Stimulated activated CD8-positive, alpha-beta memory T cell treated with anti-CD3 and anti-CD28 coated beads, Interleukin-4, amount 100 ng/mL, for 24 hours (primary cell): ENCODE results near the gene P2RX2.
A peak's percentile ranks its signal among the peaks of the same experiment; 100 is the strongest.
"Not testable (repeated sequence)": the region's sequence is repeated elsewhere in the genome, so short reads cannot be mapped to it uniquely, and the experiment has no call there.

ENCODE experiments used
- DNase-seq: peaks from one replicate; pipeline ENCODE4 v3.0.0-alpha.2; 2020; ENCODE audit warnings: low read depth

Gene P2RX2

DNA sequence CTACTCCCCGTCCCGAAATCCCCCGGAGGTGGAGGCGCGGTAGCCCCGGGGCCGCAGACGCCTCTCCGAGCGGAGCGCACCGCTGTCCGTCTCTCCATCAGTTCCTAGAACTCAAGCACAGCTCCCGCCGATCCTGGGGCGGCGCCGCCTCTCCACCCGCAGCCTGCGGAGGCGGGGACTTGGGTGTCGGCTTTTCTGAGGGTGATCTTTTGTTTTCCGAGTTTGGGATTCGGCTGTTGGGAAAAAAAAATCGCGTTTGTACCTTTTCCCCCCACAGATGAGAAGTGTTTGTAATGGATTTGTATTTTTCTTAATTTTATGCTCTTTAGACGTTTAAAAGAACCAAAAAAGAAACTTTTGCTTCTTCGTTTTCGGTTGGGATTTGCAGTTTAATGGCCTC, 34.8 kb upstream of the P2RX2 start:
- no peak for DNase-seq

DNA sequence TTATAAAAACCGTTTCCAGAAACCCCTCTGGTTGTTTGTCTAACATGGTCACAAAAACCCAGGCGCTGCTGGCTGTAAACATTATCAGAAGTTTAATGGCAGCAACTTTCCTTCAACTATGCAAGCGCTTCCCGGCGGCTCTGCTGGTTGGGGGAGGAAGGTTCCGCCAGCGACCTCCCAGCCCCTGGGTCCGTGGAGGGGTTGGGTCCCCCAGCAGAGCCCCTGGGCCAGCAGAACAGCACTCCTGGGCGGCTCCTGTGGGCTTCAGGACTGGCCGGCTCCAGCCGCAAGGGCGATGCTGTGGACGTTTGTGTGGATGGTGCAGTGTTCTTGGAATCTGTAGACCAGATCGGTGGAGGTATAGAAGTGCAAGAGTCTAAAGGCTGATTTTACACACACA, 34.1 kb upstream of the P2RX2 start:
- no peak for DNase-seq

DNA sequence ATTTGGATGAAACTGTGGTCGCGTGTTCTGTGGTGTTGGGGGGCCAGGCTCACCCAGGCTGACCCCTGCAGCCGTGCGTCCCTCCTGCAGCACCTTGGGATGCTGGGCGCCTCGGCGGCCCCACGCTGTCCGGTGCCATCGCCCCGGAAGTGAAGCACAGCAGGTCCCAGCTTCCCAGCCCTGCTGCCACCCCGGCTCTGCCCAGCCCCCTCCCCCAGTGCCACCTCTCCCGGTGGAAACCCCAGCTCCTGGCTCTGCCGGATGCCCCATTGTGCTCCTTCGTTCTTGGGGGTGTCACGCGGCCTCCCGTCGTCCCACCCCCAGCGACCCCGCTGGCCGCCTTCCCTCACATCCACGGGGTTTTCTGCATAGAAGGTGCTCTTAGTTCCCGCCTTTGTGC, 33.4 kb upstream of the P2RX2 start:
- DNase-seq, result no peak

DNA sequence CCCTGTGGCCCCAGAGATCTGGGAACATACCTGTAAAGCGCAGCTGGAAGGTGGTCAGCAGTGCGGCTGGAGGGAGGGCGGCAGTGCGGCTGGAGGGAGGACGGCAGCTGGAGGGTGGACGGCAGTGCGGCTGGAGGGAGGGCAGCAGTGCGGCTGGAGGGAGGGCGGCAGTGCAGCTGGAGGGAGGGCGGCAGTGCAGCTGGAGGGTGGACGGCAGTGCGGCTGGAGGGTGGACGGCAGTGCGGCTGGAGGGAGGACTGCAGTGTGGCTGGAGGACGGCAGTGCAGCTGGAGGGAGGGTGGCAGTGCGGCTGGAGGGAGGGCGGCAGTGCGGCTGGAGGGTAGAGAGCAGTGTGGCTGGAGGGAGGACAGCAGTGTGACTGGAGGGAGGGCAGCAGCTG, 31.6 kb upstream of the P2RX2 start:
- no peak for DNase-seq

DNA sequence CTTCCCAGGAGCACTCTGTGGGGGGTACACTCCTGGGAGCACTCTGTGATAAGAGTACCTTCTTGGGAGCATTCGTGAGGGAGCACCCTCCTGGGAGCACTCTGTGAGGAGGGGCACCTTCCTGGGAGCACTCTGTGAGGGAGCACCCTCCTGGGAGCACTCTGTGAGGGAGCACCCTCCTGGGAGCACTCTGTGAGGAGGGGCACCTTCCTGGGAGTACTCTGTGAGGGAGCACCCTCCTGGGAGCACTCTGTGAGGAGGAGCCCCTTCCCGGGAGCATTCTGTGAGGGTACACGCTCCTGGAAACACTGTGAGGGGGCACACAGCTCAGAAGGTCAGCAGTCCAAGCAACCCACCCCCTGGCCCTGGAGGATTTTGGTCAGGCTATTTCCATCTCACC, 30.8 kb upstream of the P2RX2 start:
- DNase-seq, result no peak

DNA sequence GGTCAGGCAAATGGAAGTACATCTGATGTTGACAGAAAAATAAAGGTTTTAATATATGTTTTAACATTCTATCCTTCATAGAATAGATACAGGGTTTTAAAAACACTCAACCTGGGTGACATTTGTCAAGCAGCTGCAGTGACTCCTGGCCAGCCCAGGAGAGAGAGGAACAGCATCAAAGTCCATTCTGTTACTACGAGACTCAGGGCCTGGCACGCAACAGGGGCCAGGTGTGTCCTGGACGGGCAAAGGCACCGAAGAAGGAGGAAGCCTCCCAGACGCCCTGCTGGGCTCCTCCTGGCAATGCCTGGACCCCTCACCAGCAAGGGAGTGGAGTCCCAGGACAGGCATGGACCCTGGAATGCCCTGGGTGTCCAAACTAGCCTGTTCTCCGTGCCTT, 30.3 kb upstream of the P2RX2 start:
- no peak for DNase-seq

DNA sequence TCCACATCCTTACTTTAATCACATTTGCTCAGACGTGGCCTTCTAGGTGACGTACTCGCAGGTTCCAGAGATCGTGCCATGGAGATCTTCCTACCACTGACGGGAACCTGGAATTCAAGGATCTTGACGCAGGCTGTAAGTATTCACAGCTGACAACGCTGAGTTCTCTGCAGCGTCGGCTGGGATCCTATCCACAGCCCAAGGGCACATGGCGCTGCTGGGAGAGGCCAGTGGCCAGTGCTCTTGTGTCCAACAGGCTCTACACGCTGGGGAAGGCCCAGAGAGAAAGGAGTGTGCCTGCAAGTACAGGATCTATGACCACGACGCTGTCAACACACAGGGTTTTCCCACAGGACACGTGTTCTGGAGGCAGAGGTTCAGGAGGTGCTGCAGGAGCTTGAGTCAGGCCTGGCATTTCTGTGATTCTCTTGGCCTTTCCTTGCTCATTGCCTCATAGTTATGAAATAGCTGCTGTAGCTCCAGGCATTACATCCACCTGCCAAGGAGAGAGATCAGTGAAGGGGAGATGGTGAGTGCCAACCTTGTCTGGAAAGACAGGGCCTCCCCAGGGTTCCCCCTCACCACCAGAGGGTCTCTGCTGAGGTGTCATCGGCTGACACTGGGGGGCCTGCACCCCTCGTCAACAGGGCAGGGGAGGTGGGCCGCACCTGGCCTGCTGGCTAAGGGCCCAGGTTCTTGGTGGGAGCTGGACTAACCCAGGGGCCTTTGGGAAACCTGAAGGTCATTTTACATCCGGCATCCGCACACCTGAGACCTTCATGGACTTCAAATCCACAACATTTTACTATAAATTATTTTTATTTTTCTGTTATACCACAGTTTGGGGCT, 29.5 kb upstream of the P2RX2 start:
- DNase-seq, result no peak

DNA sequence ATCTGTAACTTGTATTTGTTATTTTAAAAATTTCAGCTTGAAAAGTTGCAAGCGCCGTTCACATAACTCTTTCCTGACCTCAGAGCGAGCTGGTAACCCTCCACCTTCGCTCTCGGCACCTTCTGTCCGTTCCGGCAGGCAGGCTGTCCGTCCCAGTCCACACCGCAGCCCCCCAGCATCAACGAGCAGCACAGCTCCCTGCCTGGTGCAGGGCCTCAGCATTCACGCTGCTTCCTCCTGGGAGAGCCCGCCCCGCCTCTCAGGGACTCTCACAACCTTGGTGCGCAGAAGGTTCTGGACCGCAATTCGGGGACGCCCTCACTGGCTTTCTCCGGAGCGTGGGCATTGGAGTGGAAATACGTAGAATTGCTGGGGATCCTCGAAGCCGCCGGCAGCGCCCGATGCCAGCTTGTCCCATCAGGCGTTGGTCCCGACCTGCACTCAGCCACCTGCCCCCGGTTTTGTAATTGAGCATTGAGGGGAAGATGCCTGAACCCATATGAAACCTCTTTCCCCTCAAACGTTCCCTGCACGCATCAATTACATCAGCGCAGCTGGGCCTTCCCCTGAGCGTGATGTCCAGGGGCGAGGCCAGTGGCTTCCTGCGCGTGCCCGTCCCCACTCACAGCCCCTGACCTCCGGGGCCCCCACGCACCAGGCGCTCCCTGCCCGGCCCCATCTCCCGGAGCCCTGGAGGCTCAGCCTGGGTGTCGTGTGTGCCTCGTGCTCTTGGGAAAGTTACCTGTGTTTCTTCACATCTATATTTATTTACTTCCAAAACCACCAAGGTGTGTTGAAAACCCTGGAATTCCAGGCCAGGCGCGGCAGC, 27.3 kb upstream of the P2RX2 start:
- DNase-seq, result no peak

DNA sequence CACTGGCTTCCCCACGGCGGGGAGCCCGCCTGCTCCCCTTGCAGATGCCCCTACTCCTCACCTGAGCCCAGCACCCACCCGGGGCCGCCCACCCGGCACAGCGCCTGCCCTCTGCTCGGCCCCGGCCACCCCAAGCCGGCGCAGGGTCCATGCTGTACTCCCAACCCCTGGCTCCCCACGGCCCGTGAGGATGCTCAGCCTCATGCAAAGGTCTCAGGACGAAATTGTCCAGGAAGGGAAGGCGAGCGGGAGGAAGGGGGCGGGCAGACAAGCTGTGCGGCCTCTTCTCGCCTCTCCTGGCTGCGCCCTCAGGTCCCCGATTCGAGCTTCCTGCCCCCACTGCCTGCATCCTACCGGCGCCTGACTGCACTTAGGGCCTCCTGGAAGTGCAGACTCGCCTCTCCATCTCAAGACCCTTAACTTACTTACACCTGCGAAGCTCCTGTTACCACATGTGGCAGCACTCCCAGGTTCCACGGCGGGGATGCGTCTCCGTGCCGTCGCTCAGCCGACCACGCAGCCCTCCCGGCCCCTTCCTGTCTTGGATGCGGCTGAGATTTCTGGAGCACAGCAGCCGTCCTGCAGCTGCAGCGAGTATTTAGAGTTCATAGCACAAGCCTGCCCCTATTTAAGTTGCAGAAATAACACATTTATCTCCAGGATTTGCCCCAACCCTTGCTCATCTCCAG, 26.1 kb upstream of the P2RX2 start:
- no peak for DNase-seq

DNA sequence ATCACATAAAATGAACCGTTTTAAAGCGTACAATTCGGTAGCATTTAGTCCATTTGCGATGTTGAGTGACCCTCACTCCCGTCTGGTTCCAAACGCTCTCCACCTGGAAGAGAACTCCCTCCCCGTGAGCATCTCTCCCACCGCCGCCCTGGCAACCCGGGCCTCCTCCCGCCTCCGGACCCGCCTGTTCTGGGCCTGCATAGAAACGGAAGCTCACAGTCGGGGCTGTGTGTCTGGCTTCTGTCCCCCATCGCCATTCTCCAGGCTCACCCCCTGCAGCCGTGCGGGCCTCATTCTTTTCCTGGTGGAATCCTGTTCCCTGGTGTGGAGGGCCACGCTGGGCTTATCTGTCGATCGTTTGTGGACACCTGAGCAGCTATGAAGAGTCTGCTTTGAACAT, 25.5 kb upstream of the P2RX2 start:
- no peak for DNase-seq

DNA sequence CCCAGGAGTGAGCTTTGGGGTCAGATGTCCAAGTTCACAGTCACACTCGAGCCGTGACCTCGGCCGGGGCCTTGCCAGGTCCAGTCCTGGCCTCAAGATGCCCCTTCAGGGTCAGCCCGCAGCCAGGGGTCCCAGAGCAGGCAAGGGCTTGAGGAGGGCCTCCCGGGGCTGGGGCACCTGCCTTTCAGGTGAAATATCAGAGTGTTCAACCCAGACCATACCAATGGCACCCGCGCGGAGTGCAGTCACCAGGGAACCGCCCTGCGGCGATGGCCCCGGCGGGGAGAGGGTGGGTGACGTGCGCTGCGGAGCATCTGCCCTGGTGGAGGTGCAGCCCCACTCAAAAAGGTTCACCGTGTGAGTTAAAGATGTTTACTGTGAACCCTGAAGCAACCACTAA, 25.1 kb upstream of the P2RX2 start:
- no peak for DNase-seq

DNA sequence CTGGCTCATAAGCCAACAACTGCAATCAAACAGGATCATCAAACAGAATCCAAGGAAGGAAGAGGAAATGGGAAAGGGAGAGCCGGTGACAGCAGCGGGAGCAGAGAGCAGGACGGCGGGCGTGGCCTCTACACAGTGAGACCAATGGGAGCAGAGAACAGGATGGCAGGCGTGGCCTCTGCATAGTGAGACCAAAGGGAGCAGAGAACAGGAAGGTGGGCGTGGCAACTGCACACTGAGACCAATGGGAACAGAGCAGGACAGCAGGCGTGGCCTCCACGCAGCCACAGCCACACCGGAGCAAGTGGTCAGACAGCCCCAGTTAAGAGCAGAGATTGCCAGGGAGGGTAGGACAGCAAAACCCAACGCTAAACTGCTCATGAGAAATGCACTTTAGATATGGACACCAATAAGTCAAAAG, 24.6 kb upstream of the P2RX2 start:
- DNase-seq, result no peak

DNA sequence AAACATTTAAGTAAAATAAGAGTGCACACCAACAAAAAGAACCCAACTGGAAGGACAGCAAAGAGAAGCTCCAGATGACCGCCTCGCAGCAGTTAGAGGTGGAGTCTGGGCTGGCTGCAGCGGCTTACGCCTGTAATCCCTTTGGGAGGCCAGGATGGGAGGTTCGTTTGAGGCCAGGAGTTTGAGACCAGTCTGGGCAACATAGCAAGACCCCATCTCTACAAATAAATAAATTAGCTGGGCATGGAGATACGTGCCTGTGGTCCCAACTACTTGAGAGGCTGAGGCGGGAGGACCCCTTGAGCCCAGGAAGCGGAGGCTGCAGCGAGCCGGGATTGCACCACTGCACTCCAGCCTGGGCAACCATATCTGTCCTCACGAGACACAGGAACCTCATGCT, 23.4 kb upstream of the P2RX2 start:
- DNase-seq, result no peak

DNA sequence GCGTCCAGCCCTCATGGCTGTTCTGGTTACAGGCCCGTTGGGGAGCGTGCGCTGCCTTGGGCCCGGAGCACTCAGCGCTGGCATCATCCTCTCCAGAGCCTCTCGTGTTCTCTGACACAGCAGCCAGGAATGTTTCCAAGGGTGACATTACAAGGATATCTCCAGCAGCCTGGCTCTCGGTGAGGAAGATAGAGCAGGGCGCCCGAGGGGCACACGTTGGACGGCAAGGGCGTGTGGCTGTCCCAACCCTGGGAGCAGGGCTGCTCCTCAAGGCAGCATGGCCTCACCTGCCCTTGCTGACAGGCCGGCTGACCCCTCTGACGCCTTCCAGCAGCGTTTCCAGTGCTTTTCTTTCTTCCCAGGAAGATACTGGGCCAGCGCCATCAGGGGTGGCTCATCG, 22.6 kb upstream of the P2RX2 start:
- DNase-seq, result no peak

DNA sequence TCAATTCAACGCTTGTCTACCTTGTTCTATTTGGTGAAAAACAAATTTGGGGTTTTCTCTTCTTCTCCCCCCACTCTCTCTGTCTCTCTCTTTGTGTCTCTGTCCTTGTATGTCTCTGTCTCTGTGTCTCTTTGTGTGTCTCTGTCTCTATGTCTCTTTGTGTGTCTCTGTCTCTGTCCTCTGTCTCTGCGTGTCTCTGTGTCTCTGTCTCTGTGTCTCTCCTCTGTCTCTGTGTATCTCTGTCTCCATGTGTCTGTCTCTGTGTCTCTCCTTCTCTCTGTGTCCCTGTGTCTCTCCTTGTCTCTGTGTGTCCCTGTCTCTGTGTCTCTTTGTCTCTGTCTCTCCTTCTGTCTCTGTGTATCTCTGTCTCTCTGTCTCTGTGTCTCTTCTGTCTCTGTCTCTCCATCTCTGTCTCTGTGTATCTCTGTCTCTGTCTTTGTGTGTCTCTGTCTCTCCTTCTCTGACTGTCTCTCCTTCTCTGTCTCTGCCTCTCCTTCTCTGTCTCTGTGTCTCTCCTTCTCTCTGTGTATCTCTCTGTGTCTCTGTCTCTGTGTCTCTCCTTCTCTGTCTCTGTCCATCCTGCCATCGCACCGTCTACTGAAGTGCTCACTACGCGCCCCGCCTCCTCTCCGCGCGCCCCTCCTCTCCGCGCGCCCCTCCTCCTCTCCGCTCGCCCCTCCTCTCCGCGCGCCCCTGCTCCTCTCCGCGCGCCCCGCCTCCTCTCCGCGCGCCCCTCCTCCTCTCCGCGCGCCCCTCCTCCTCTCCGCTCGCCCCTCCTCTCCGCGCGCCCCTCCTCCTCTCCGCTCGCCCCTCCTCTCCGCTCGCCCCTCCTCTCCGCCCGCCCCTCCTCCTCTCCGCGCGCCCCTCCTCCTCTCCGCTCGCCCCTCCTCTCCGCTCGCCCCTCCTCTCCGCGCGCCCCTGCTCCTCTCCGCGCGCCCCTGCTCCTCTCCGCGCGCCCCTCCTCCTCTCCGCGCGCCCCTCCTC, 21.0 kb upstream of the P2RX2 start:
- no peak for DNase-seq

DNA sequence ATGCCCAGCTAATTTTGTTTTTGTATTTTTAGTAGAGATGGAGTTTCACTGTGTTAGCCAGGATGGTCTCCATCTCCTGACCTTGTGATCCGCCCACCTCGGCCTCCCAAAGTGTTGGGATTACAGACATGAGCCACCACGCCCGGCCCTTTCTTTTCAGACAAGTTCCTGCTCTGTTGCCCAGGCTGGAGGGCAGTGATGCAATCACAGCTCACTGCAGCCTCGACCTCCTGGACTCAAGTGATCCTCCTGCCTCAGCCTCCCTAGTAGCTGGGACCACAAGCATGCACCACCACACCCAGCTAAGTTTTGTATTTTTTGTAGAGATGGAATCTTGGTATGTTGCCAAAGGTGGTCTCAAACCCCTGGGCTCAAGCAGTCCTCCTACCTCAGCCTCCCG, 19.1 kb upstream of the P2RX2 start:
- DNase-seq, result not testable (repeated sequence)

DNA sequence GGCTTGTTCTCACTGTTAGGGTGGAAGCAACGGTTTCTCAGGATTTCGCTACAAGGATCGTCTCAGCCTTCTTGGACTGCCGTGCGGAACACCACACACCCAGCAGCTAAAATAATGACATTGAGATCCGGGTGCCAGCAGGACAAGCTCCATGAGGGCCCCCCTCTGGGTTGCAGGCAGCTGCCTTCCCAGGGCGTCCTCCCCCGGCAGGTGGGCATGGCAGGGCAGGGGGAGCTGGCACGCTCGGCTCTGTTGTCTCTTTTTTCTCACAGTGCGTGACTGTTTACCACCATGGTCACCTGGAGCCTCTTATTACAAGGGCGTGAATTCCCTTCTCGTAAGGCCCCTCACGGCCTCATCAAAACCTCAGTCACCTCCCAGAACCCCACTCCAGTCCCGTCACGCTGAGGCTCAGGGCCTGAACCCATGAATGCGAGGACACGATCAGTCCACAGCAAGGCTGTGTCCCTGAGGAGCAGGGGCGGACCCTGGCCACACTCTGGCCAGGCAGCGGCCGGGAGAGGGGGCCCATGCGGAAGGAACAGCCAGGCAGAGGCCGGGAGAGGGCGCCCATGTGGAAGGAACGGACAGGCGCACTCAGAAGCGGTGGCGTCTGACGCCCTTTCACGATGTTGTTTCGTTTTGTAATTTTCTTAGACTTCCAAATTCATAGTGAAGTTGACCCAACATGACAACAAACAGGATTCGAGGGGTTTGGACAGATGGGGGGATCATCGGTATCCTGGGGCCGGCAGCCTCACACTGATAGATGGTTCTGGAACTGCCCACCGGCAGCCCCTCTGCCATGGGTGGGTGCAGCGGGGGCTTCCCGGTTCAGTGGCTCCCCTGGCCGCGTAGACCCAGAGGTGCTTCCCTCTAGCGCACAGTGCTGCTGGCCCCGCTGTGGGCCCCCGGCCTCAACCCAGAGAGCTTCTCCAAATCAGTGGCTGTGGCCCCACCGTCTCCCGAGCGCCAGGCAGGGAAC, 18.2 kb upstream of the P2RX2 start:
- DNase-seq, result peak; percentile 31

DNA sequence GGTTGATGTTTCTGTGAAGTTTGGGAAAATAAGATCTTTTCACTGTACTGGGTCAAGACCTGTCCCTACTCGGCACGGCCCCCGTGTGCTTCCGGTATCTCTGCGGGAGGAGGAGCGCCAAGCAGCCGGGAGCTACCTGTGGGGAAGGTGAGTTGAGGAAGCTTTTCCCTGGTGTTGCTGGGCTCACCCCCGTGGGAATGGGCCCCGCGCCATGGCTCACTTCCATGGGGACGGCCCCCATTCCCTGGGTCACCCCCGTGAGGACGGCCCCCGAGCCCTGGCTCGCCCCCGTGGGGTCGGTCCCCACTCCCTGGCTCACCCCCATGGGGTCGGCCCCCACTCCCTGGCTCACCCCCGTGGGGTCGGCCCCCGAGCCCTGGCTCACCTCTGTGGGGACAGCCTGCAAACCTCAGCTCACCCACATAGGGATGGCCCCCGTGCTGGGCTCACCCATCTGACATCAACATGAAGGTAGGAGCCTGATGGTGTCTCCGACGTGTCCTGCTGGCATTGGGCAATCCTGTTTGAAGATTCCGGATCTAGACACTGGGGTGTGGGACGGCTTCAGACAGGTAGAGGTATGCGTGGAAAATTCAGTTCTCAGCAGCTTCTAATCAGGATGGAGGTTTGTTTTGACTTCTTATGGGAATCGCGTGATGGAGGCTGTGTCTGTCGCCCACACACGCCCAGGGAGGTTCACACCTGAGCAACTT, 17.2 kb upstream of the P2RX2 start:
- no peak for DNase-seq

DNA sequence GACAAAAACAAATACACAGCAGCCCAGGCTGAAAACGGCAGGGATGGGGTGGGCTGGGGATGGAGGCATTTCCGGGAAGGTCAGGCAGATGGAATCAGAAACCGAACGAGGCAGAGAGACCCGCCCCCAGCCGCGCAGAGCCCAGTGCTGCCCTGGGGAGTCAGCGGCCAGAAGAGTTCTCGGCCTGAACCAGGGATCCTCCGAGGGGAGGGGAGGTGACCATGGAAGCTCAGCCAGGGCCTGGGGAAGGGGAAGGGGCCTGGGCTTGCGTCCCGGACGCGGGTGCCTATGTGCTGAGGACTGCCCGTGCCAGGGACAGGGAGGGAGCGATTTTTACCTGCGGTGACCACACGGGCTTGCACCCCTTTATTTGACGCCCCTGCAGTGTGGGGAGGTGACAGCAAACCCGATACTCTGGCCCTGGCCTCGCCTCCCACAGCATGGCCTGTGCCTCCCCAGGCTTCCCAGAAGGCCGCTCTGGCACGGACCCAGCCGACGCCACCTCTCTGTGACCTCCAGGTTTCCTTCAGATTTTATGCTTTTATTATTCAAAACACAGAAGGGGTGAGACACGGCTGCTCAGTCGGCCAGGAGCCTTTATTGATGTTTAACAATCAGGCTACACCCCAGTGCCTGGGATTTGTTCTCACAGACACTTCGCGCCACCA, 15.9 kb upstream of the P2RX2 start:
- no peak for DNase-seq
